Kidney (tissue), 14 donors: Measurements from ENCODE around the gene SLC2A3. TPM values are rescaled to one million over a fixed set of nuclear protein-coding genes. Genes with fewer than 3 reads are reported as not detected.
A peak's percentile ranks its signal among the peaks of the same experiment; 100 is the strongest.
"Not testable (repeated sequence)": the region's sequence is repeated elsewhere in the genome, so short reads cannot be mapped to it uniquely, and the experiment has no call there.

Source experiments
- DNase-seq, 5 donors: peaks; one replicate each; pipeline ENCODE4 v3.0.0-alpha.2; 2013 to 2020
- FAIRE-seq: peaks from 2 replicates; lab custom pipeline; 2012; peaks lifted over from hg19 to GRCh38; lab: Jason Lieb, UNC
- H3K27ac ChIP-seq, 2 donors: one replicate each; pipeline ENCODE4 v1.7.0; 2013; ENCODE audit warnings: low read depth in 2 of 2, low read length in 2 of 2, inconsistent platforms in 1 of 2
- H3K27me3 ChIP-seq: one replicate; pipeline ENCODE4 v1.7.1; 2013; ENCODE audit warnings: low read length, inconsistent platforms; ENCODE audit not compliant: control insufficient read depth, insufficient read depth
- H3K36me3 ChIP-seq, 3 donors: one replicate each; pipeline versions ENCODE4 v1.7.0 to v1.7.1; 2013; ENCODE audit warnings: low read length in 3 of 3, control low read depth in 1 of 3, inconsistent platforms in 1 of 3; ENCODE audit not compliant: insufficient read depth in 3 of 3, control insufficient read depth in 2 of 3
- H3K4me1 ChIP-seq, 3 donors: one replicate each; pipeline versions ENCODE4 v1.7.0 to v1.7.1; 2013; ENCODE audit warnings: low read length in 3 of 3, inconsistent platforms in 1 of 3, low read depth in 1 of 3; ENCODE audit not compliant: control insufficient read depth in 2 of 3, insufficient read depth in 2 of 3
- H3K4me3 ChIP-seq, 3 donors: one replicate each; pipeline versions ENCODE4 v1.7.0 to v1.8.1; 2013; ENCODE audit warnings: low read length in 3 of 3, control low read depth in 1 of 3, inconsistent platforms in 1 of 3
- H3K9ac ChIP-seq, 3 donors: one replicate each; pipeline versions ENCODE4 v1.7.0 to v1.7.1; 2013; ENCODE audit warnings: low read length in 3 of 3, control low read depth in 1 of 3, inconsistent platforms in 1 of 3
- H3K9me3 ChIP-seq, 3 donors: one replicate each; pipeline versions ENCODE4 v1.7.0 to v1.7.1; 2013; ENCODE audit warnings: low read length in 3 of 3, control low read depth in 1 of 3, inconsistent platforms in 1 of 3; ENCODE audit not compliant: control insufficient read depth in 2 of 3, insufficient read depth in 1 of 3
- intact Hi-C: fragments of 100-400 bp; cut with DNase I; formaldehyde crosslinking; loops from one replicate; pipeline ENCODE4 v1.11.1; 2022
- polyA plus RNA-seq: library from polyadenylated mRNA; stranded (reverse); fragments of 350-450 nt; fragmentation: Illumina TruSeq; extraction: RNeasy Lipid Tissue Mini Kit (QIAGEN cat#74804); gene quantifications from one replicate; pipeline ENCODE4 v1.2.3, GENCODE V29; 2014; ENCODE audit warnings: low read depth, low replicate concordance; ENCODE audit not compliant: insufficient read depth
- total RNA-seq: library from RNA; stranded (reverse); fragmentation: NEBNext Ultra II Directional; extraction: Animal tissue kit (Norgen Biotek cat#: 25700); gene quantifications from one replicate; pipeline ENCODE4 v1.2.1, GENCODE V29; 2021
- TF ChIP-seq, protein P1 (sequence below): IDR thresholded peaks from 3 replicates; pipeline ENCODE4 v1.5.1; 2012; ENCODE audit warnings: mild to moderate bottlenecking, moderate library complexity, borderline replicate concordance; ENCODE audit not compliant: insufficient read depth; ENCODE audit errors: extremely low read depth
- donor health status: control.
- donor health status: control.
- donor health status: control.
- donor health status: control.
- donor health status: control.
- donor health status: DM: yes; HTN: yes; CAD: no.
- donor health status: Normal renal cell carcinoma (clear cell type).

The SLC2A3 gene
- total and polyA plus RNA-seq, 2 donors from 2014 or later = 12.1 to 40.4 TPM

DNA sequence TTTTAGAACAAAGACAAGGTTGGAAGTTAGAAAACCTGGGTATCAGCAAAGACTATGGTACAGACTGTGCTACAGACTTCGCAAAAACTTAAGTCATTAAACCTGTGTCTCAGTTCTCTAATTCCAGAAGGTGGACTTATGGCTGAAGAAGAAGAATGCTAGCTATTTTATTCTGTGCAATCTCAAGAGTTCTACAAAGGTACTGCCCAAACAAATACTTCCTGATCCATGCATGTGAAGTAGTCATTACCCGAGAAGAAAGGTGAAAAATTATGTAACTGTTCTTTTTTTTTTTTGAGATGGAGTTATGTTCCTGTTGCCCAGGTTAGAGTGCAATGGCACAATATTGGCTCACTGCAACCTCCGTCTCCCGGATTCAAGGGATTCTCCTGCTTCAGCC is 45.5 kb upstream of the SLC2A3 start:
- intact Hi-C loops = no loop called here
- H3K9ac ChIP-seq = no peak overlapping the region
- no peaks in the 10 kb centered on the region for H3K9me3 ChIP-seq
- H3K36me3 ChIP-seq = no peaks in the 10 kb centered on the region
- no peak overlapping the region for H3K4me3 ChIP-seq
- FAIRE-seq (no peak), DNase-seq (no peak)
- H3K27ac ChIP-seq = no peak overlapping the region
- TF ChIP-seq, protein P1, sequence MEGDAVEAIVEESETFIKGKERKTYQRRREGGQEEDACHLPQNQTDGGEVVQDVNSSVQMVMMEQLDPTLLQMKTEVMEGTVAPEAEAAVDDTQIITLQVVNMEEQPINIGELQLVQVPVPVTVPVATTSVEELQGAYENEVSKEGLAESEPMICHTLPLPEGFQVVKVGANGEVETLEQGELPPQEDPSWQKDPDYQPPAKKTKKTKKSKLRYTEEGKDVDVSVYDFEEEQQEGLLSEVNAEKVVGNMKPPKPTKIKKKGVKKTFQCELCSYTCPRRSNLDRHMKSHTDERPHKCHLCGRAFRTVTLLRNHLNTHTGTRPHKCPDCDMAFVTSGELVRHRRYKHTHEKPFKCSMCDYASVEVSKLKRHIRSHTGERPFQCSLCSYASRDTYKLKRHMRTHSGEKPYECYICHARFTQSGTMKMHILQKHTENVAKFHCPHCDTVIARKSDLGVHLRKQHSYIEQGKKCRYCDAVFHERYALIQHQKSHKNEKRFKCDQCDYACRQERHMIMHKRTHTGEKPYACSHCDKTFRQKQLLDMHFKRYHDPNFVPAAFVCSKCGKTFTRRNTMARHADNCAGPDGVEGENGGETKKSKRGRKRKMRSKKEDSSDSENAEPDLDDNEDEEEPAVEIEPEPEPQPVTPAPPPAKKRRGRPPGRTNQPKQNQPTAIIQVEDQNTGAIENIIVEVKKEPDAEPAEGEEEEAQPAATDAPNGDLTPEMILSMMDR = no peak
- H3K27me3 ChIP-seq = no peaks in the 10 kb centered on the region
- no peaks in the 10 kb centered on the region for H3K4me1 ChIP-seq

GRCh38 chr12:7977351-7978124 is 41.6 kb upstream of the SLC2A3 start:
- FAIRE-seq = not testable (repeated sequence)

DNA sequence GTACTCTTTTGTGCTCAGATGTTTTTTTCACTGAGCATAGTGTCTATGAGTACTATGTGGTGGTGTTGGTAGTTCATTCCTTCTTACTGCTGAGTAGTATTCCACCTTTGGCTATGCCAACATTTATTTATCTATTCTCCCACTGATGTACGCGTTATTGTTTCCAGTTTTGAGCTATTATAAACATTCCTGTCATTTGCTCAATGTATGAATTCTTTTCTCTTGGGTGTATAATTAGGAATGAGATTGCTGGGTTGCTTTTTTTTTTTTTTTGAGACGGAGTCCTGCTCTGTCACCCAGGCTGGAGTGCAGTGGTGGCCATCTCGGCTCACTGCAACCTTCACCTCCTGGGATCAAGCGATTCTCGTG is 37.5 kb upstream of the SLC2A3 start:
- Histone ChIP-seq H3K36me3 (no peaks in the 10 kb centered on the region), H3K9me3 (no peaks in the 10 kb centered on the region), H3K4me3 (no peak overlapping the region), H3K9ac (no peak overlapping the region), H3K4me1 (peaks cover 0 to 2% (median 2%) of the 10 kb centered on the region in 3 donors), H3K27me3 (no peaks in the 10 kb centered on the region), H3K27ac (no peak overlapping the region)
- intact Hi-C loops = no loop called here
- TF ChIP-seq, protein P1 = no peak
- no peak for FAIRE-seq
- DNase-seq = no peak

More at GRCh38 chr12:7977351-7978124, 41.6 kb upstream of the SLC2A3 start:
- intact Hi-C loops, H3K4me1 ChIP-seq, H3K9me3 ChIP-seq, H3K9ac ChIP-seq, DNase-seq, H3K27ac ChIP-seq, H3K36me3 ChIP-seq, H3K27me3 ChIP-seq, H3K4me3 ChIP-seq: not testable (repeated sequence)

GRCh38 chr12:7972734-7973456 is 36.9 kb upstream of the SLC2A3 start:
- H3K4me1 ChIP-seq = peaks cover 0 to 2% (median 2%) of the 10 kb centered on the region in 3 donors
- no peak for DNase-seq
- no peak overlapping the region for H3K27ac ChIP-seq
- no peak overlapping the region for H3K4me3 ChIP-seq
- intact Hi-C loops = no loop called here
- FAIRE-seq = no peak
- H3K36me3 ChIP-seq = no peaks in the 10 kb centered on the region
- H3K27me3 ChIP-seq = no peaks in the 10 kb centered on the region
- TF ChIP-seq, protein P1 = no peak
- no peaks in the 10 kb centered on the region for H3K9me3 ChIP-seq
- H3K9ac ChIP-seq = no peak overlapping the region

DNA sequence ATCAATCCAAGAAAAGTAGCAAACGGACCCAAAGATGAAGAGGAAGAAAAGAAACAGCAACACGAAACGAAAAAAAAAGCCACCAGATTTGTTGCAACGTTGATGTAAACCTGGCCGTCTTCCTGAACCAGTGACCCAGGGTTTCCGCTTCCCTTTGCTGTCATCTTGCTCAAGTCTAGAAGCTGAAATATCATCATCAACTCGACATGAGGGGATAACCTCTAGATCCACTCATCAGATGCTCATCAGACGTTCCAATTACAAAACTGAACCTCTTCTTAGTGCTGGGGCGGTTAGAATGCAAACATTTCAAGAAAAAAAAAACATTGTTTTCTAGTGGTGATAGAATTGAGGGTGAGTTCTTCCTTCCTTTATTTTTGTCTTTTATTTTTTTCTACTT is 36.3 kb upstream of the SLC2A3 start:
- H3K27me3 ChIP-seq, DNase-seq, intact Hi-C loops: not testable (repeated sequence)

GRCh38 chr12:7971765-7972164 is 35.8 kb upstream of the SLC2A3 start:
- intact Hi-C loops, H3K27me3 ChIP-seq, H3K9ac ChIP-seq, H3K9me3 ChIP-seq, H3K36me3 ChIP-seq, H3K4me1 ChIP-seq, FAIRE-seq, DNase-seq, H3K4me3 ChIP-seq: not testable (repeated sequence)
- peak overlapping the region in 1 of 2 donors; percentile 90 for H3K27ac ChIP-seq

More for the DNA sequence above, 36.3 kb upstream of the SLC2A3 start:
- H3K4me3 ChIP-seq, H3K9ac ChIP-seq, H3K9me3 ChIP-seq, H3K36me3 ChIP-seq, FAIRE-seq, H3K4me1 ChIP-seq, H3K27ac ChIP-seq: not testable (repeated sequence)
